GM23338 (cell line): ENCODE measurements around the gene SPATA25. TPM values are rescaled to one million over a fixed set of nuclear protein-coding genes. Genes with fewer than 3 reads are reported as not detected.

Experiments used
- ATAC-seq: fragments of 200-7000 bp; cut with Tn5 transposase; 3 replicates; pipeline ENCODE4 v1.9.1; 2020
- DNase-seq: peaks from one replicate; pipeline ENCODE4 v3.0.0-alpha.2; 2015; ENCODE audit warnings: low spot score
- H2AFZ ChIP-seq: fragments of 200-600 bp; sonication (generic); 2 replicates; pipeline ENCODE4 v1.8.0; 2016; ENCODE audit warnings: antibody characterized with exemption, mild to moderate bottlenecking, moderate library complexity
- H3F3A ChIP-seq: fragments of 200-600 bp; sonication (generic); replicated peaks from 2 replicates; pipeline ENCODE4 v1.8.0; 2017; ENCODE audit warnings: antibody characterized with exemption, mixed run types, low read depth
- H3K27ac ChIP-seq: fragments of 200-600 bp; sonication (generic); 2 replicates; pipeline ENCODE4 v1.6.1; 2016; ENCODE audit warnings: low read depth
- H3K27me3 ChIP-seq: fragments of 200-600 bp; sonication (generic); 2 replicates; pipeline ENCODE4 v1.8.0; 2016; ENCODE audit warnings: mild to moderate bottlenecking, mixed run types, moderate library complexity; ENCODE audit not compliant: insufficient read depth
- H3K36me3 ChIP-seq: fragments of 200-600 bp; sonication (generic); 2 replicates; pipeline ENCODE4 v1.8.0; 2016; ENCODE audit warnings: mild to moderate bottlenecking; ENCODE audit not compliant: insufficient read depth
- H3K4me1 ChIP-seq: fragments of 200-600 bp; sonication (generic); 2 replicates; pipeline ENCODE4 v1.8.0; 2016; ENCODE audit warnings: mild to moderate bottlenecking, moderate library complexity; ENCODE audit not compliant: insufficient read depth
- H3K4me2 ChIP-seq: fragments of 200-600 bp; sonication (generic); 2 replicates; pipeline ENCODE4 v1.7.1; 2017; ENCODE audit warnings: mixed run types
- H3K4me3 ChIP-seq: fragments of 200-600 bp; sonication (generic); 2 replicates; pipeline ENCODE4 v1.6.1; 2016; ENCODE audit warnings: mixed run types
- H3K79me2 ChIP-seq: fragments of 200-600 bp; sonication (generic); replicated peaks from 2 replicates; pipeline ENCODE4 v1.8.0; 2017; ENCODE audit warnings: mild to moderate bottlenecking; ENCODE audit not compliant: insufficient read depth
- H3K9me2 ChIP-seq: fragments of 200-600 bp; sonication (generic); 2 replicates; pipeline ENCODE4 v1.8.0; 2017; ENCODE audit not compliant: insufficient read depth
- H4K20me1 ChIP-seq: fragments of 200-600 bp; sonication (generic); replicated peaks from 2 replicates; pipeline ENCODE4 v1.8.0; 2017; ENCODE audit warnings: mild to moderate bottlenecking; ENCODE audit not compliant: insufficient read depth
- H3K27ac Mint-ChIP-seq: 2 replicates; pipeline ENCODE4 v1.8.0; 2020; ENCODE audit warnings: inconsistent platforms, mild to moderate bottlenecking, moderate library complexity, mixed read lengths
- H3K27me3 Mint-ChIP-seq: 3 replicates; pipeline ENCODE4 v1.8.0; 2022; ENCODE audit warnings: low read depth, mild to moderate bottlenecking, moderate library complexity, mixed read lengths, inconsistent platforms; ENCODE audit not compliant: insufficient read depth, poor library complexity
- H3K36me3 Mint-ChIP-seq: 3 replicates; pipeline ENCODE4 v1.8.0; 2021; ENCODE audit warnings: low read depth, mild to moderate bottlenecking, inconsistent platforms, moderate library complexity, mixed read lengths
- H3K4me1 Mint-ChIP-seq: 3 replicates; pipeline ENCODE4 v1.8.0; 2020; ENCODE audit warnings: mild to moderate bottlenecking, inconsistent platforms, mixed read lengths
- H3K4me3 Mint-ChIP-seq: 3 replicates; pipeline ENCODE4 v1.8.0; 2021; ENCODE audit warnings: moderate library complexity, mild to moderate bottlenecking, inconsistent platforms, mixed read lengths
- H3K9me3 Mint-ChIP-seq: 3 replicates; pipeline ENCODE4 v1.8.0; 2020; ENCODE audit warnings: moderate library complexity, mild to moderate bottlenecking, inconsistent platforms, mixed read lengths
- CTCF ChIP-seq, 2 experiments: fragments of 200-600 bp in 1 of 2; sonication (generic) in 1 of 2; conservative IDR thresholded peaks; 2 replicates each; pipeline versions ENCODE4 v1.5.1 to v1.6.1; 2016 to 2017; ENCODE audit warnings: antibody characterized with exemption in 2 of 2, low read depth in 2 of 2, mild to moderate bottlenecking in 2 of 2, moderate library complexity in 1 of 2
- EZH2 ChIP-seq: fragments of 200-600 bp; sonication (generic); IDR thresholded peaks from one replicate; pipeline ENCODE4 v1.8.0; 2017; ENCODE audit warnings: antibody characterized with exemption, mild to moderate bottlenecking, low read depth; ENCODE audit not compliant: unreplicated experiment
- NANOG ChIP-seq: IDR thresholded peaks from 2 replicates; pipeline ENCODE4 v1.6.1; 2016; ENCODE audit warnings: antibody characterized with exemption, borderline replicate concordance
- REST ChIP-seq: IDR thresholded peaks from one replicate; pipeline ENCODE4 v1.6.1; 2018; ENCODE audit warnings: antibody characterized with exemption; ENCODE audit not compliant: unreplicated experiment
- ZNF331 ChIP-seq: fragments of 250-450 bp; sonication (Bioruptor Pico); IDR thresholded peaks from 2 replicates; pipeline ENCODE4 v1.5.0; 2020; ENCODE audit warnings: low read depth, mild to moderate bottlenecking, moderate library complexity
- polyA plus RNA-seq: library from polyadenylated mRNA; unstranded; fragments of >200 nt; fragmentation: Nextera tagmentation; extraction: Ambion mirVana; gene quantifications from 2 replicates; pipeline ENCODE4 v1.2.1, GENCODE V29; 2016
- total RNA-seq: library from RNA; depleted of rRNA; stranded (reverse); fragments of >200 nt; shearing (Covaris generic); gene quantifications from 2 replicates; pipeline ENCODE4 v1.2.3, GENCODE V29; 2014

Gene SPATA25
- total and polyA plus RNA-seq, 2 experiments from 2014 or later = 7.5 TPM; not detected in 1

GRCh38 chr20:45867136-45867818 lies 20.1 kb downstream of the SPATA25 start (continued):
- TF ChIP-seq REST = no peak
- no peak for TF ChIP-seq EZH2
- TF ChIP-seq NANOG = no peak
- no peak for TF ChIP-seq ZNF331 (CRISPR knock-in tag)

GRCh38 chr20:45866454-45866853 lies 21.0 kb downstream of the SPATA25 start:
- no peaks in the 10 kb centered on the region for H3K36me3 ChIP-seq
- no peak for TF ChIP-seq CTCF (conservative IDR thresholded peaks at IDR 0.05; ENCODE audit: low read depth in 2 of 2)
- H3K36me3 Mint-ChIP-seq = no peaks in the 10 kb centered on the region
- H3K79me2 ChIP-seq = no peaks in the 10 kb centered on the region
- H3K4me3 Mint-ChIP-seq = no peak overlapping the region
- no peaks in the 10 kb centered on the region for H3K9me3 Mint-ChIP-seq
- no peaks in the 10 kb centered on the region for H3K4me1 Mint-ChIP-seq
- H3K4me3 ChIP-seq = no peak overlapping the region
- H4K20me1 ChIP-seq = no peaks in the 10 kb centered on the region
- H3K27me3 ChIP-seq = no peaks in the 10 kb centered on the region
- H2AFZ ChIP-seq = no peak overlapping the region
- no peak overlapping the region for H3K27ac Mint-ChIP-seq
- no peak for DNase-seq
- 0 out of 2 replicates have a peak, but pooled peaks cover 6% of the 10 kb centered on the region for H3F3A ChIP-seq
- no peaks in the 10 kb centered on the region for H3K9me2 ChIP-seq
- no peak for ATAC-seq
- no peaks in the 10 kb centered on the region for H3K4me1 ChIP-seq
- H3K27ac ChIP-seq = no peak overlapping the region
- no peak overlapping the region for H3K4me2 ChIP-seq
- no peaks in the 10 kb centered on the region for H3K27me3 Mint-ChIP-seq
